Trophoblast cell (in vitro differentiated cells and primary cell): Measurements from ENCODE around the gene CETP.

Experiments
- DNase-seq, 2 donors: peaks; one replicate each; pipeline ENCODE4 v3.0.0-alpha.2; 2016
- H2AFZ ChIP-seq: 2 replicates; pipeline ENCODE4 v1.6.1; 2013; ENCODE audit warnings: low read length, moderate library complexity, mild to moderate bottlenecking; ENCODE audit not compliant: insufficient read depth, poor library complexity
- H2AK5ac ChIP-seq: 2 replicates; pipeline ENCODE4 v1.6.1; 2013; ENCODE audit warnings: mild to moderate bottlenecking, low read length
- H2BK120ac ChIP-seq: 2 replicates; pipeline ENCODE4 v1.6.1; 2013; ENCODE audit warnings: low read length, mild to moderate bottlenecking, moderate library complexity; ENCODE audit not compliant: insufficient read depth, poor library complexity
- H2BK12ac ChIP-seq: 2 replicates; pipeline ENCODE4 v1.6.1; 2013; ENCODE audit warnings: mild to moderate bottlenecking, low read length, moderate library complexity
- H2BK5ac ChIP-seq: 2 replicates; pipeline ENCODE4 v1.6.1; 2013; ENCODE audit warnings: low read length, low read depth, moderate library complexity, mild to moderate bottlenecking; ENCODE audit not compliant: poor library complexity
- H3K14ac ChIP-seq: 2 replicates; pipeline ENCODE4 v1.6.1; 2013; ENCODE audit warnings: mild to moderate bottlenecking, low read length
- H3K18ac ChIP-seq: 2 replicates; pipeline ENCODE4 v1.6.1; 2013; ENCODE audit warnings: mild to moderate bottlenecking, low read length
- H3K23ac ChIP-seq: 2 replicates; pipeline ENCODE4 v1.6.1; 2013; ENCODE audit warnings: low read length
- H3K27ac ChIP-seq: 2 replicates; pipeline ENCODE4 v1.5.1; 2013; ENCODE audit warnings: low read depth, mild to moderate bottlenecking, inconsistent platforms, low read length, moderate library complexity
- H3K27me3 ChIP-seq: 2 replicates; pipeline ENCODE4 v1.6.1; 2013; ENCODE audit warnings: inconsistent platforms, mild to moderate bottlenecking, low read length, moderate library complexity; ENCODE audit not compliant: insufficient read depth
- H3K36me3 ChIP-seq, 2 experiments: 1 replicate in 1 of 2; 2 replicates in 1 of 2; pipeline ENCODE4 v1.6.1; 2013; ENCODE audit warnings: low read length in 2 of 2, mild to moderate bottlenecking in 2 of 2, moderate library complexity in 1 of 2; ENCODE audit not compliant: insufficient read depth in 2 of 2, control insufficient read depth in 1 of 2
- H3K4ac ChIP-seq: 2 replicates; pipeline ENCODE4 v1.6.1; 2013; ENCODE audit warnings: low read depth, mild to moderate bottlenecking, low read length, moderate library complexity
- H3K4me1 ChIP-seq, 2 experiments: 1 replicate in 1 of 2; 2 replicates in 1 of 2; pipeline ENCODE4 v1.6.1; 2013; ENCODE audit warnings: low read length in 2 of 2, mild to moderate bottlenecking in 2 of 2, moderate library complexity in 1 of 2; ENCODE audit not compliant: insufficient read depth in 2 of 2, control insufficient read depth in 1 of 2
- H3K4me2 ChIP-seq: 2 replicates; pipeline ENCODE4 v1.6.1; 2013; ENCODE audit warnings: inconsistent platforms, mild to moderate bottlenecking, low read length, moderate library complexity
- H3K4me3 ChIP-seq: 2 replicates; pipeline ENCODE4 v1.5.1; 2013; ENCODE audit warnings: mild to moderate bottlenecking, low read depth, low read length, inconsistent platforms
- H3K79me1 ChIP-seq: one replicate; pipeline ENCODE4 v1.6.1; 2013; ENCODE audit warnings: low read length
- H3K79me2 ChIP-seq: 2 replicates; pipeline ENCODE4 v1.6.1; 2013; ENCODE audit warnings: low read length, mild to moderate bottlenecking; ENCODE audit not compliant: control insufficient read depth, insufficient read depth, poor library complexity
- H3K9ac ChIP-seq: 2 replicates; pipeline ENCODE4 v1.6.1; 2013; ENCODE audit warnings: mild to moderate bottlenecking, low read length
- H3K9me3 ChIP-seq: 2 replicates; pipeline ENCODE4 v1.6.1; 2013; ENCODE audit warnings: low read depth, mild to moderate bottlenecking, control low read depth, inconsistent platforms, low read length; ENCODE audit not compliant: insufficient read depth
- H4K12ac ChIP-seq: 2 replicates; pipeline ENCODE4 v1.6.1; 2013; ENCODE audit warnings: low read depth, mild to moderate bottlenecking, low read length, moderate library complexity
- H4K8ac ChIP-seq: 2 replicates; pipeline ENCODE4 v1.6.1; 2013; ENCODE audit warnings: low read depth, mild to moderate bottlenecking, low read length, moderate library complexity
- H4K91ac ChIP-seq: one replicate; pipeline ENCODE4 v1.6.1; 2013; ENCODE audit warnings: low read depth, mild to moderate bottlenecking, low read length, moderate library complexity
- WGBS: extraction: QIAGEN DNeasy Blood & Tissue Kit; methylation state at CpG from one replicate; pipeline ENCODE4 v1.1.7; 2013; ENCODE audit warnings: missing lambda C conversion rate; ENCODE audit not compliant: insufficient read length, insufficient coverage; ENCODE audit errors: extremely low coverage; 5-methylcytosine and 5-hydroxymethylcytosine counted together

CETP gene

DNA sequence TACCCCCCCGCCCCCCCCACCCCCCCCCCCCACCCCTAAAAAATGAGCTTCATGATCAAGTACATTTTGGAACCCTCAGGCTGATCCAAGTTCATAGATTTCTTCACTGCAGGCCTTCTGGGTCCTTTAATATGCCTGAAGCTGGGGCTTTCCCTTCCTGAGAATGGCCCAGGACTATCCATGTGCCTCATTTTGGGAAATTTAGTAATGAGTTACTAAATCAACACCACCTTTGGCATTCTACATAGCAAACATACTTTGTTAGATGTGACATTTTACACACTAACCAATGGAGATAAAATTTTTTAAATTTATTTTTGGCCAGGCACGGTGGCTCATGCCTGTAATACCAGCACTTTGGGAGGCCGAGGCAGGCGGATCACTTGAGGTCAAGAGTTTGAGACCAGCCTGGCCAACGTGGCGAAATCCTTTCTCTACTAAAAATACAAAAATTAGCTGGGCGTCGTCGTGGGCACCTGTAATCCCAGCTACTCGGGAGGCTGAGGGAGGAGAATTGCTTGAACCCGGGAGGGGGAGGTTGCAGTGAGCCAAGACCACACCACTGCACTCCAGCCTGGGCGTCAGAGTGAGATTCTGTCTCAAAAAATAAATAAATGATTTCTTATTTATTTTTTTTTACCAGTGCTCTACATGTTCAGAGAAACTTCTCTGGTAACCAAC lies 15.8 kb upstream of the CETP start:
- Histone ChIP-seq H3K27ac (no peak overlapping the region), H3K9ac (no peak overlapping the region), H2AK5ac (no peak overlapping the region), H3K79me1 (no peaks in the 10 kb centered on the region), H3K9me3 (no peaks in the 10 kb centered on the region), H3K18ac (no peak overlapping the region), H4K91ac (no peak overlapping the region), H3K14ac (no peak overlapping the region), H2BK120ac (no peak overlapping the region), H3K4me1 (no peaks in the 10 kb centered on the region), H2BK12ac (no peak overlapping the region), H3K79me2 (no peaks in the 10 kb centered on the region), H4K12ac (no peak overlapping the region), H2AFZ (no peak overlapping the region), H4K8ac (no peak overlapping the region), H3K27me3 (no peaks in the 10 kb centered on the region), H3K36me3 (peaks cover 28 to 30% of the 10 kb centered on the region in 2 experiments), H3K4me3 (no peak overlapping the region), H3K4ac (no peak overlapping the region), H3K4me2 (no peak overlapping the region), H3K23ac (no peak overlapping the region), H2BK5ac (no peak overlapping the region)
- no CpG with 5 or more reads among the region's 12 CpGs for WGBS
- peak; percentile 73 to 92 for DNase-seq

DNA sequence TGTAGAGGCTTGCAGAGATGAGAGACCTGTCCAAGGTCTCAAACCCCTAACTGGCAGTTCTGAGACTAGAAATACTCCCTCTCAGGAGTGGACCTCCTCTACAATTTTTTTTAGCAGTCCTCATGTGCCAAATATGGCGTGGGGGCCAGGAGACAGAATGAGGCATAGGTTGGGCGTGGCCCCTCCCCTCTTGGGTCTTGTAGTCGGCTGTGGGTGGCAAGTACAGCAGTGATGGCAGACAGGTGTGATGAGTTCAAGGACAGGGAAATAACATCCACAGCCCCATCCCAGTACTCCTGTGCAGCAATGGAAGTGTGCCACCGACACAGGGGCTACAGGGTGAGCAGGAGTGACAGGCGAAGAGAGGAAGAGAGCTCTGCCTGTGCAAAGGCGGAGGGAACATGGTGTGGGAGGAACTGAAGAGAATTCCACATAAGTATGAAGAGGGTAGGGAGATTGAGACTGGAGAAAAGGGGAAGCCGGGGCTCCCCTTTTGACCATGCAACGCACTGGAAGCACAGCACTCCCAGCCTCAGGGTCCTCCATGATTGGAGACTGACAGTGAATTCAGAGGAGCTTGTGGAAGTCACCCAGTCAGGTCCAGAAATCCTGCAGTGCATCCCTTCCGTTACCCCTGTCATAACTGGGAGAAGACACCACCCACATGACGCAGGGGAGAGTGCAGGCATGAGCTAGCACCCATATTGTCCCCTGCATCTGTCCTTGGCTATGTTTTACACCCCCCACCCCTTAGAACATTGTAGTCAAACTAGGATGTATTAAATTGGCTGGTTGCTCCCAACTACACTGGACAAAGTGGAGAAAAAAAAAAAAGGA lies 14.8 kb upstream of the CETP start:
- Histone ChIP-seq H3K4me2 (no peak overlapping the region), H3K18ac (no peak overlapping the region), H3K9ac (no peak overlapping the region), H3K36me3 (peaks cover 23% of the 10 kb centered on the region in 2 experiments), H4K12ac (no peak overlapping the region), H2AK5ac (no peak overlapping the region), H4K8ac (no peak overlapping the region), H3K14ac (no peak overlapping the region), H2BK5ac (no peak overlapping the region), H2AFZ (no peak overlapping the region), H4K91ac (no peak overlapping the region), H3K4ac (no peak overlapping the region), H3K9me3 (no peaks in the 10 kb centered on the region), H3K23ac (no peak overlapping the region), H2BK12ac (no peak overlapping the region), H3K4me1 (no peaks in the 10 kb centered on the region), H3K79me2 (no peaks in the 10 kb centered on the region), H2BK120ac (no peak overlapping the region), H3K27ac (no peak overlapping the region), H3K27me3 (no peaks in the 10 kb centered on the region), H3K79me1 (no peaks in the 10 kb centered on the region), H3K4me3 (no peak overlapping the region)
- peak in 1 of 2 donors; percentile 36 for DNase-seq
- WGBS = no CpG with 5 or more reads among the region's 10 CpGs

DNA sequence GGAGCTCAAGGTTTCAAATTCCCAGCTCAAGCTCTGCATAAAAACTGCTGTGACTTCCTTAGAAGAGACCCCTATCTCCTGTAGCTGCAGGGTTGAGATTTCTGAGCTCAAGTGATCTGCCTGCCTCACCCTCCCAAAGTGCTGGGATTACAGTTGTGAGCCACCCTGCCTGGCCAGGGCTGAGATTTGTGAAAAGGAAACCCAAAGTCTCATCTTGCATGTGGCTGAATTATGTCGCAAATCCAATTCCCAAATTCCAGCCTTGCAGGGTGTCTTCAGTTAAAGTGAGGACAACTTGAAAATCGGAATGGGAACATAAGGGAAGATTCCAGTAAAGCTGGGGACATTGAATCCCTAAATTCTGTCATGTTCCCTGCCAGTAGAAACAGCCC lies 14.2 kb upstream of the CETP start:
- peaks cover 18% of the 10 kb centered on the region in 2 experiments for H3K36me3 ChIP-seq
- no peak overlapping the region for H2BK120ac ChIP-seq
- H3K4ac ChIP-seq = no peak overlapping the region
- H3K14ac ChIP-seq = no peak overlapping the region
- H3K27ac ChIP-seq = no peak overlapping the region
- H3K23ac ChIP-seq = no peak overlapping the region
- H3K27me3 ChIP-seq = no peaks in the 10 kb centered on the region
- no peaks in the 10 kb centered on the region for H3K4me1 ChIP-seq
- no peak overlapping the region for H2BK5ac ChIP-seq
- WGBS = no CpG with 5 or more reads among the region's 2 CpGs
- no peaks in the 10 kb centered on the region for H3K79me2 ChIP-seq
- no peak overlapping the region for H2AFZ ChIP-seq
- no peaks in the 10 kb centered on the region for H3K79me1 ChIP-seq
- no peak overlapping the region for H3K9ac ChIP-seq
- no peak overlapping the region for H2AK5ac ChIP-seq
- DNase-seq = peak in 1 of 2 donors; percentile 21
- no peak overlapping the region for H4K12ac ChIP-seq
- H3K9me3 ChIP-seq = no peaks in the 10 kb centered on the region
- H3K18ac ChIP-seq = no peak overlapping the region
- no peak overlapping the region for H3K4me2 ChIP-seq
- H4K8ac ChIP-seq = no peak overlapping the region
- no peak overlapping the region for H4K91ac ChIP-seq
- no peak overlapping the region for H2BK12ac ChIP-seq
- no peak overlapping the region for H3K4me3 ChIP-seq

DNA sequence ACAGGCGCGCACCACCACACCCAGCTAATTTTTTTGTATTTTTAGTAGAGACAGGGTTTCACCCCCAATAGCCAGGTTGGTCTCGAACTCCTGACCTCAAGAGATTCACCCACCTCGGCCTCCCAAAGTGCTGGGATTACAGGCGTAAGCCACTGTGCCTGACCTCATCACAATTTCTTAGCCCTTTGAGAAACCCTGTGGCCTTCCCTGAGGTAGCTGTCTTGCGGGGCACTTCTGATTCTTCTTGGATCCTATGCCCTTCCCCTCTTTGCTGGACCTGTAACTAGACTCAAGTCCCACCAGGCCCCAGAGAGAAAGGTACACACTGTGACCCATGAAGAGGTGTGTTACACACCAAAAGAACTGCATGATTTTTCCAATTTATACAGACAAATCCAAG lies 13.5 kb upstream of the CETP start:
- Histone ChIP-seq H3K36me3 (peaks cover 12% of the 10 kb centered on the region in 2 experiments), H4K8ac (no peak overlapping the region), H3K9me3 (no peaks in the 10 kb centered on the region), H3K23ac (no peak overlapping the region), H3K27me3 (no peaks in the 10 kb centered on the region), H4K91ac (no peak overlapping the region), H2AFZ (no peak overlapping the region), H3K27ac (no peak overlapping the region), H4K12ac (no peak overlapping the region), H2BK5ac (no peak overlapping the region), H2BK12ac (no peak overlapping the region), H2AK5ac (no peak overlapping the region), H3K79me1 (no peaks in the 10 kb centered on the region), H3K4ac (no peak overlapping the region), H3K4me3 (no peak overlapping the region), H3K4me2 (no peak overlapping the region), H3K4me1 (no peaks in the 10 kb centered on the region), H3K79me2 (no peaks in the 10 kb centered on the region), H3K14ac (no peak overlapping the region), H2BK120ac (no peak overlapping the region), H3K9ac (no peak overlapping the region), H3K18ac (no peak overlapping the region)
- no CpG with 5 or more reads among the region's 6 CpGs for WGBS
- DNase-seq = no peak
